RWPE1 (cell line): Measurements from ENCODE around the gene FOXP1.

ENCODE experiments used
- CTCF ChIA-PET: fragments of 350-600 bp; sonication (Branson Sonifier 250); formaldehyde crosslinking; extraction: SDS; loops from one replicate; lab custom pipeline; 2021; lab: Yijun Ruan, JAX
- POLR2A ChIA-PET: fragments of 400-600 bp; formaldehyde crosslinking; extraction: SDS; loops from one replicate; lab custom pipeline; 2020; ENCODE audit warnings: antibody characterized with exemption; ENCODE audit not compliant: low non-redundant PET; lab: Yijun Ruan, JAX
- DNase-seq: peaks from one replicate; pipeline ENCODE4 v3.0.0; 2012; ENCODE audit warnings: low spot score
- H3K27ac ChIP-seq: fragments of 450-650 bp; 2 replicates; pipeline ENCODE4 v1.5.1; 2017
- CTCF ChIP-seq: fragments of 450-650 bp; conservative IDR thresholded peaks from 2 replicates; pipeline ENCODE4 v1.5.1; 2017; ENCODE audit warnings: low read depth, mild to moderate bottlenecking

FOXP1 gene

GRCh38 chr3:71511446-71511845 is 72.1 kb downstream of the FOXP1 start:
- TF ChIP-seq CTCF, result no peak
- no peak for DNase-seq
- no peak overlapping the region for H3K27ac ChIP-seq
- ChIA-PET POLR2A (no interaction called here), CTCF (no interaction called here)

- ChIA-PET CTCF (no interaction called here), POLR2A (no interaction called here)
- no peak for DNase-seq
- TF ChIP-seq CTCF, result no peak
- H3K27ac ChIP-seq, result no peak overlapping the region
These were observed 72.5 kb downstream of the FOXP1 start for GRCh38 chr3:71511037-71511436.

GRCh38 chr3:71510510-71510909 is 73.0 kb downstream of the FOXP1 start:
- TF ChIP-seq CTCF, result no peak
- peak overlapping the region; percentile 30 for H3K27ac ChIP-seq
- CTCF ChIA-PET, result no interaction called here
- POLR2A ChIA-PET, result no interaction called here
- no peak for DNase-seq

GRCh38 chr3:71509066-71509465 is 74.5 kb downstream of the FOXP1 start:
- DNase-seq, result no peak
- no peak for TF ChIP-seq CTCF
- ChIA-PET CTCF (no interaction called here), POLR2A (no interaction called here)
- H3K27ac ChIP-seq, result no peak overlapping the region

- DNase-seq, result no peak
- CTCF ChIA-PET, result interaction anchor here (0.6 kb wide), 1 partner anchor 32 kb away, joined by 3 read pairs; no protein-coding TSS in a partner anchor
- POLR2A ChIA-PET, result no interaction called here
- H3K27ac ChIP-seq, result peak overlapping the region; percentile 86
- no peak for TF ChIP-seq CTCF
These were observed 77.7 kb downstream of the FOXP1 start for GRCh38 chr3:71505767-71506350.

GRCh38 chr3:71504250-71505036 is 79.1 kb downstream of the FOXP1 start:
- POLR2A ChIA-PET, result no interaction called here
- H3K27ac ChIP-seq, result peak overlapping the region; percentile 86
- peak; percentile 83 for DNase-seq
- no peak for TF ChIP-seq CTCF
- CTCF ChIA-PET, result interaction anchor here (0.5 kb wide), 1 partner anchor 498 kb away, joined by 5 read pairs; no protein-coding TSS in a partner anchor
